Natural killer cell (primary cell): ENCODE data around the gene ALPK1. TPM values are rescaled to one million over a fixed set of nuclear protein-coding genes. Genes with fewer than 3 reads are reported as not detected.
A peak's percentile ranks its signal among the peaks of the same experiment; 100 is the strongest.

Source experiments
- ATAC-seq, 3 donors: fragments of 150-1000 bp in 2 of 3; fragments of 200-7000 bp in 1 of 3; cut with Tn5 transposase; 1 replicate in 1 of 3; 2 replicates in 2 of 3; pipeline ENCODE4 v1.10.0; 2021; ENCODE audit warnings: mild to moderate bottlenecking in 2 of 3, moderate library complexity in 2 of 3
- DNase-seq, 2 donors: peaks; one replicate each; pipeline versions ENCODE4 v3.0.0 to v3.0.0-alpha.2; 2013 to 2021; ENCODE audit warnings: mixed read lengths in 1 of 2
- H3K27ac ChIP-seq: one replicate; pipeline ENCODE4 v1.5.1; 2013; ENCODE audit warnings: mild to moderate bottlenecking, low read length
- H3K27me3 ChIP-seq: one replicate; pipeline ENCODE4 v1.6.1; 2013; ENCODE audit warnings: low read length; ENCODE audit not compliant: control insufficient read depth, insufficient read depth
- H3K36me3 ChIP-seq: one replicate; pipeline ENCODE4 v1.6.1; 2013; ENCODE audit warnings: low read length; ENCODE audit not compliant: control insufficient read depth, insufficient read depth
- H3K4me1 ChIP-seq: one replicate; pipeline ENCODE4 v1.6.1; 2013; ENCODE audit warnings: low read length; ENCODE audit not compliant: control insufficient read depth, insufficient read depth
- H3K4me3 ChIP-seq: one replicate; pipeline ENCODE4 v1.5.1; 2013; ENCODE audit warnings: low read length
- H3K9me3 ChIP-seq: one replicate; pipeline ENCODE4 v1.6.1; 2013; ENCODE audit warnings: low read length; ENCODE audit not compliant: control insufficient read depth, insufficient read depth
- H3K27ac Mint-ChIP-seq, 2 donors: one replicate each; pipeline ENCODE4 v1.8.0; 2022; ENCODE audit warnings: mild to moderate bottlenecking in 2 of 2, mixed read lengths in 2 of 2, moderate library complexity in 1 of 2
- H3K27me3 Mint-ChIP-seq, 2 donors: one replicate each; pipeline ENCODE4 v1.8.0; 2022; ENCODE audit warnings: low read depth in 2 of 2, mixed read lengths in 2 of 2
- H3K36me3 Mint-ChIP-seq: one replicate; pipeline ENCODE4 v1.8.0; 2022; ENCODE audit warnings: mixed read lengths
- H3K4me1 Mint-ChIP-seq, 2 donors: one replicate each; pipeline ENCODE4 v1.8.0; 2022; ENCODE audit warnings: mixed read lengths in 2 of 2
- H3K4me3 Mint-ChIP-seq: one replicate; pipeline ENCODE4 v1.8.0; 2022; ENCODE audit warnings: mild to moderate bottlenecking, moderate library complexity, mixed read lengths
- H3K9me3 Mint-ChIP-seq, 2 donors: one replicate each; pipeline ENCODE4 v1.8.0; 2022; ENCODE audit warnings: mixed read lengths in 2 of 2
- WGBS: methylation state at CpG from one replicate; pipeline ENCODE4 v1.1.7; 2013; ENCODE audit warnings: missing lambda C conversion rate; ENCODE audit not compliant: insufficient coverage; 5-methylcytosine and 5-hydroxymethylcytosine counted together
- intact Hi-C: fragments of 100-400 bp; cut with micrococcal nuclease; formaldehyde crosslinking; loops from one replicate; pipeline ENCODE4 v1.14.2; 2022
- total RNA-seq, 4 donors: library from RNA; stranded (reverse); fragments of 120-200 nt in 1 of 4; gene quantifications; one replicate each; pipeline versions ENCODE4 v1.2.3 to v1.2.4, GENCODE V29; 2013 to 2022
- TF ChIP-seq, protein P1 (sequence below): fragments of 200-600 bp; IDR thresholded peaks from one replicate; pipeline ENCODE4 v1.8.0; 2022; ENCODE audit warnings: antibody characterized with exemption

Gene ALPK1
- total RNA-seq, 3 donors from 2014 or later (not counting 1 experiment from before 2014, with no cell fraction given): 1.9 to 6.5 (median 3.9) TPM

- Histone ChIP-seq H3K27ac (no peak overlapping the region), H3K36me3 (peaks cover 10% of the 10 kb centered on the region), H3K27me3 (no peaks in the 10 kb centered on the region), H3K4me3 (no peak overlapping the region), H3K4me1 (peaks cover 3% of the 10 kb centered on the region), H3K9me3 (no peaks in the 10 kb centered on the region)
- Mint-ChIP-seq H3K9me3 (no peaks in the 10 kb centered on the region), H3K4me3 (no peak overlapping the region), H3K4me1 (peaks cover 10 to 19% of the 10 kb centered on the region in 2 donors), H3K27me3 (no peaks in the 10 kb centered on the region), H3K27ac (no peak overlapping the region), H3K36me3 (no peaks in the 10 kb centered on the region)
- intact Hi-C loops: no loop called here
- TF ChIP-seq, protein P1, sequence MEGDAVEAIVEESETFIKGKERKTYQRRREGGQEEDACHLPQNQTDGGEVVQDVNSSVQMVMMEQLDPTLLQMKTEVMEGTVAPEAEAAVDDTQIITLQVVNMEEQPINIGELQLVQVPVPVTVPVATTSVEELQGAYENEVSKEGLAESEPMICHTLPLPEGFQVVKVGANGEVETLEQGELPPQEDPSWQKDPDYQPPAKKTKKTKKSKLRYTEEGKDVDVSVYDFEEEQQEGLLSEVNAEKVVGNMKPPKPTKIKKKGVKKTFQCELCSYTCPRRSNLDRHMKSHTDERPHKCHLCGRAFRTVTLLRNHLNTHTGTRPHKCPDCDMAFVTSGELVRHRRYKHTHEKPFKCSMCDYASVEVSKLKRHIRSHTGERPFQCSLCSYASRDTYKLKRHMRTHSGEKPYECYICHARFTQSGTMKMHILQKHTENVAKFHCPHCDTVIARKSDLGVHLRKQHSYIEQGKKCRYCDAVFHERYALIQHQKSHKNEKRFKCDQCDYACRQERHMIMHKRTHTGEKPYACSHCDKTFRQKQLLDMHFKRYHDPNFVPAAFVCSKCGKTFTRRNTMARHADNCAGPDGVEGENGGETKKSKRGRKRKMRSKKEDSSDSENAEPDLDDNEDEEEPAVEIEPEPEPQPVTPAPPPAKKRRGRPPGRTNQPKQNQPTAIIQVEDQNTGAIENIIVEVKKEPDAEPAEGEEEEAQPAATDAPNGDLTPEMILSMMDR: no peak
- ATAC-seq (no peak), DNase-seq (no peak)
- 90% methylated on average over 2 of the region's 3 CpGs for WGBS
Measured at GRCh38 chr4:112277220-112277619, 19.9 kb upstream of the ALPK1 start.

GRCh38 chr4:112277705-112278448 lies 19.3 kb upstream of the ALPK1 start:
- DNase-seq (no peak), ATAC-seq (no peak)
- no peak overlapping the region for H3K4me3 Mint-ChIP-seq
- TF ChIP-seq, protein P1: no peak
- H3K27me3 Mint-ChIP-seq: no peaks in the 10 kb centered on the region
- peaks cover 7% of the 10 kb centered on the region for H3K4me1 ChIP-seq
- H3K36me3 ChIP-seq: peaks cover 10% of the 10 kb centered on the region
- H3K9me3 Mint-ChIP-seq: no peaks in the 10 kb centered on the region
- peaks cover 17 to 26% of the 10 kb centered on the region in 2 donors for H3K4me1 Mint-ChIP-seq
- intact Hi-C loops: no loop called here
- H3K27ac ChIP-seq: no peak overlapping the region
- no peaks in the 10 kb centered on the region for H3K9me3 ChIP-seq
- WGBS: 96% methylated on average over 10 of the region's 10 CpGs
- no peak overlapping the region for H3K4me3 ChIP-seq
- no peaks in the 10 kb centered on the region for H3K36me3 Mint-ChIP-seq
- H3K27me3 ChIP-seq: no peaks in the 10 kb centered on the region
- peak overlapping the region in 1 of 2 donors; percentile 11 for H3K27ac Mint-ChIP-seq

DNA sequence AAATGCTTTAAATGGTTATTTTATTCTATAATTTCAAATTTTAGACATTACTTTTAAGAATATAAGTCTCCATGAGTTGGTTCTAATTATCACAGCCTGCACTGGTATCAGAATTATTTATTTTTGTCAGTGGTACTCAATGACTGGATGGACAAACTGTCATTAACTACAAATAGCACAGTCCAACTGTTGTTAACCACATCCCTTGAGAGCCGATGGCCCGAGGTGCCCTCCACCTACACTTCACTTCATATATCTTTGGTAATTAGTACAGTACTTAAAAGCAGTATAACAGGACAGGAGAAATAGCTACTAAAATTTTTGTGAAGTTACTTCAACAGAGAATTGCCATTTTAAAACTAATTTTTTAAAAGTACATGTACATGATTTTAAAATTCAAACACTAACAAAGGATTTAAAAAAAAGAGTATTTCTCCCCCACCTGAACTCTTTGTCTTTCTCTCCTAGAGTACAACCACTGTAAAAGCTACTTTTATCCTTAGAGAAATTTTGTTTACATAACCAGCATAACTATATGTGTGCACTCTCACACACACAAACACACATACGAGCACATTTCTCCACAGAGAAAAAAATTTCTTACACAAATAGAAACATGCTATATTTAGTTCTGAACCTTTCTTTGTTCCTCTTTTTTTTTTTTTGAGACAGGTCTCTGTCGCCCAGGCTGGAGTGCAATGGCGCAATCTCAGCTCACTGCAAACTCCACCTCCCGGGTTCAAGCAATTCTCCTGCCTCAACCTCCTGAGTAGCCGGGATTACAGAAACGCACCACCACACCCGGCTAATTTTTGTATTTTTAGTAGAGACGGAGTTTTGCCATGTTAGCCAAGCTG lies 17.9 kb upstream of the ALPK1 start:
- Mint-ChIP-seq H3K9me3 (no peaks in the 10 kb centered on the region), H3K27me3 (no peaks in the 10 kb centered on the region), H3K4me1 (peaks cover 31 to 40% of the 10 kb centered on the region in 2 donors), H3K4me3 (no peak overlapping the region), H3K36me3 (no peaks in the 10 kb centered on the region), H3K27ac (peak overlapping the region in 1 of 2 donors; percentile 13)
- Histone ChIP-seq H3K36me3 (peaks cover 10% of the 10 kb centered on the region), H3K27me3 (no peaks in the 10 kb centered on the region), H3K4me3 (no peak overlapping the region), H3K27ac (no peak overlapping the region), H3K9me3 (no peaks in the 10 kb centered on the region), H3K4me1 (peaks cover 11% of the 10 kb centered on the region)
- DNase-seq: no peak
- TF ChIP-seq, protein P1: no peak
- 71% methylated on average over 8 of the region's 10 CpGs for WGBS
- no peak for ATAC-seq
- intact Hi-C loops: no loop called here
